Nephron progenitor cell (in vitro differentiated cells): Measurements from ENCODE around the gene CDK5RAP1.

Experiments used
- DNase-seq: peaks from one replicate; pipeline ENCODE4 v3.0.0; 2021
- H3K27ac Mint-ChIP-seq: 2 replicates; pipeline ENCODE4 v1.8.0; 2021; ENCODE audit warnings: mild to moderate bottlenecking, moderate library complexity, mixed read lengths
- H3K27me3 Mint-ChIP-seq: 2 replicates; pipeline ENCODE4 v1.8.0; 2021; ENCODE audit warnings: mild to moderate bottlenecking, low read depth, mixed read lengths; ENCODE audit not compliant: poor library complexity
- H3K36me3 Mint-ChIP-seq: 2 replicates; pipeline ENCODE4 v1.8.0; 2021; ENCODE audit warnings: low read depth, mixed read lengths
- H3K4me1 Mint-ChIP-seq: 2 replicates; pipeline ENCODE4 v1.8.0; 2021; ENCODE audit warnings: mixed read lengths
- H3K4me3 Mint-ChIP-seq: 2 replicates; pipeline ENCODE4 v1.8.0; 2021; ENCODE audit warnings: mild to moderate bottlenecking, moderate library complexity, mixed read lengths
- H3K9me3 Mint-ChIP-seq: 2 replicates; pipeline ENCODE4 v1.8.0; 2021; ENCODE audit warnings: mild to moderate bottlenecking, moderate library complexity, mixed read lengths
- TF ChIP-seq, protein P1 (sequence below): fragments of 200-600 bp; sonication (generic); IDR thresholded peaks from 2 replicates; pipeline ENCODE4 v1.5.0; 2021; ENCODE audit warnings: antibody characterized with exemption

CDK5RAP1 gene

DNA sequence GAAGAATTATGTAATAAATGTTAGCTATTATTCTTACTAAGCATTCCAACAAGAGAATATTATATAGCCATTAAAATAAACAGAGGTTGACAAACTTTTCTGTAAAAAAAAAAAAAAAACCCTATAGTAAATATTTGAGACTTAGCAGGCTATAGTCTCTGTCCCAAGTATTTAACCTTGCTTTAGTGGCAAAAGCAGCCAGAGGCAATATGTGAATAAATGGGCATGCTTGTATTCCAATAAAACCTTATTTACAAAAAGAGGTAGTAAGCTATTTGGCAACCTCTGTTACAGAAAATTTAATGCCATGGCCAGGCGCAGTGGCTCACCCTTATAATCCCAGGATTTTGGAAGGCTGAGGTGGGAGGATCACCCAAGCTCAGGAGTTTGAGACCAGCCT is 14.6 kb downstream of the CDK5RAP1 start:
- no peak overlapping the region for H3K4me3 Mint-ChIP-seq
- H3K4me1 Mint-ChIP-seq: peaks cover under 1% of the 10 kb centered on the region
- peaks cover 14% of the 10 kb centered on the region for H3K9me3 Mint-ChIP-seq
- TF ChIP-seq, protein P1, sequence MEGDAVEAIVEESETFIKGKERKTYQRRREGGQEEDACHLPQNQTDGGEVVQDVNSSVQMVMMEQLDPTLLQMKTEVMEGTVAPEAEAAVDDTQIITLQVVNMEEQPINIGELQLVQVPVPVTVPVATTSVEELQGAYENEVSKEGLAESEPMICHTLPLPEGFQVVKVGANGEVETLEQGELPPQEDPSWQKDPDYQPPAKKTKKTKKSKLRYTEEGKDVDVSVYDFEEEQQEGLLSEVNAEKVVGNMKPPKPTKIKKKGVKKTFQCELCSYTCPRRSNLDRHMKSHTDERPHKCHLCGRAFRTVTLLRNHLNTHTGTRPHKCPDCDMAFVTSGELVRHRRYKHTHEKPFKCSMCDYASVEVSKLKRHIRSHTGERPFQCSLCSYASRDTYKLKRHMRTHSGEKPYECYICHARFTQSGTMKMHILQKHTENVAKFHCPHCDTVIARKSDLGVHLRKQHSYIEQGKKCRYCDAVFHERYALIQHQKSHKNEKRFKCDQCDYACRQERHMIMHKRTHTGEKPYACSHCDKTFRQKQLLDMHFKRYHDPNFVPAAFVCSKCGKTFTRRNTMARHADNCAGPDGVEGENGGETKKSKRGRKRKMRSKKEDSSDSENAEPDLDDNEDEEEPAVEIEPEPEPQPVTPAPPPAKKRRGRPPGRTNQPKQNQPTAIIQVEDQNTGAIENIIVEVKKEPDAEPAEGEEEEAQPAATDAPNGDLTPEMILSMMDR: no peak
- H3K27me3 Mint-ChIP-seq: no peaks in the 10 kb centered on the region
- no peak overlapping the region for H3K27ac Mint-ChIP-seq
- DNase-seq: no peak
- H3K36me3 Mint-ChIP-seq: peaks cover 67% of the 10 kb centered on the region

DNA sequence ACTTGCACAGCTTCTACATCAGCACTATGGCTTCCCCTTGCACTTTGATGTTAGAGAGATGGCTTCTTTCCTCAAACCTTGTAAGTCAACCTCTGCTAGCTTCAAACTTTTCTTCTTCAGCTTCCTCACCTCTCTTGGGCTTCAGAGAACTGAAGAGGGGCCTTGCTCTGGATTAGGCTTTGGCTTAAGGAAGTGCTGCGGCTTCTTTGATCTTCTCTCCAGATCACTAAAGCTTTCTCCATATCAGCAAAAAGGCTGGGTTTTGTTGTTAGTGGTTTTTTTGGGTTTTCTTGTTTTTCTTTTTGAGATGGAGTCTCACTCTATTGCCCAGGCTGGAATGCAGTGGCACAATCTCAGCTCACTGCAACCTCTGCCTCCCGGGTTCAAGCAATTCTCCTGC is 24.0 kb downstream of the CDK5RAP1 start:
- Mint-ChIP-seq H3K4me3 (no peak overlapping the region), H3K9me3 (peaks cover 7% of the 10 kb centered on the region), H3K27me3 (no peaks in the 10 kb centered on the region), H3K36me3 (peaks cover 76% of the 10 kb centered on the region), H3K4me1 (no peaks in the 10 kb centered on the region), H3K27ac (no peak overlapping the region)
- no peak for DNase-seq
- TF ChIP-seq, protein P1: no peak

- no peaks in the 10 kb centered on the region for H3K4me1 Mint-ChIP-seq
Observed at GRCh38 chr20:33373735-33374605, 27.3 kb downstream of the CDK5RAP1 start.

GRCh38 chr20:33372993-33373441 is 28.3 kb downstream of the CDK5RAP1 start:
- H3K27me3 Mint-ChIP-seq: no peaks in the 10 kb centered on the region
- H3K36me3 Mint-ChIP-seq: peaks cover 71% of the 10 kb centered on the region
- DNase-seq: no peak
- H3K27ac Mint-ChIP-seq: no peak overlapping the region
- TF ChIP-seq, protein P1: no peak
- peaks cover 7% of the 10 kb centered on the region for H3K9me3 Mint-ChIP-seq
- H3K4me1 Mint-ChIP-seq: no peaks in the 10 kb centered on the region
- H3K4me3 Mint-ChIP-seq: no peak overlapping the region

More at GRCh38 chr20:33373735-33374605, 27.3 kb downstream of the CDK5RAP1 start:
- no peaks in the 10 kb centered on the region for H3K27me3 Mint-ChIP-seq
- no peak for DNase-seq
- peaks cover 80% of the 10 kb centered on the region for H3K36me3 Mint-ChIP-seq
- peak overlapping the region; percentile 2 for H3K27ac Mint-ChIP-seq
- peaks cover 7% of the 10 kb centered on the region for H3K9me3 Mint-ChIP-seq
- TF ChIP-seq, protein P1: no peak
- H3K4me3 Mint-ChIP-seq: no peak overlapping the region

- DNase-seq: no peak
- Mint-ChIP-seq H3K27ac (no peak overlapping the region), H3K4me3 (no peak overlapping the region), H3K4me1 (no peaks in the 10 kb centered on the region), H3K27me3 (no peaks in the 10 kb centered on the region), H3K36me3 (peaks cover 71% of the 10 kb centered on the region), H3K9me3 (no peaks in the 10 kb centered on the region)
- TF ChIP-seq, protein P1: no peak
Observed at GRCh38 chr20:33370291-33370690, 31.0 kb downstream of the CDK5RAP1 start.

DNA sequence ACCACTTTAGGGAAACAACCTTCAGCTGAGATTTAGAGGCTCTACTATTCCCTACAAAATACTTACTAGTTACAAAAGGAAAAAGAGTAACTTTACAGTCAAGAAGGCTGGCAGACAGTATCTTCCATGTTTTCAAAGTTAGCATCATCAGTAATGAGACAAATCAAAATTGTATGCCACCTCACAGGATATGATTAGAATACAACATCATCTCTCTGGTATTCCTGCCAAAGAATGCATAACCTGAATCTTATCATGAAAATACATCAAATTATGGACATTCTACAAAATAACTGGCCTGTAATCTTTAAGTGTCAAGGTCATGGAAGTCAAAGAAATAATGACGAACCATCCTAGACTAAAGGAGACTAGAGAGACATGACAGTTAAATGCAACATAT is 38.4 kb downstream of the CDK5RAP1 start:
- H3K4me1 Mint-ChIP-seq: no peaks in the 10 kb centered on the region
- H3K36me3 Mint-ChIP-seq: peaks cover 78% of the 10 kb centered on the region
- H3K4me3 Mint-ChIP-seq: no peak overlapping the region
- no peaks in the 10 kb centered on the region for H3K9me3 Mint-ChIP-seq
- no peaks in the 10 kb centered on the region for H3K27me3 Mint-ChIP-seq
- DNase-seq: no peak
- TF ChIP-seq, protein P1: no peak
- no peak overlapping the region for H3K27ac Mint-ChIP-seq
